ENCODE results near the gene YY1.
"Not testable (repeated sequence)": the region's sequence is repeated elsewhere in the genome, so short reads cannot be mapped to it uniquely, and the experiment has no call there.

The YY1 gene

GRCh38 chr14:100238419-100239210, at the start of gene YY1:
Gene YY1, plus strand, starts transcription at chr14:100239144. Its CDS starts 101 bp downstream, at chr14:100239245.
- DNase-seq (ENCODE audit: low spot score) = peak; percentile 99

GRCh38 chr14:100190126-100190525, 48.8 kb upstream of the YY1 start:
- no peak for DNase-seq (ENCODE audit: low spot score)

DNA sequence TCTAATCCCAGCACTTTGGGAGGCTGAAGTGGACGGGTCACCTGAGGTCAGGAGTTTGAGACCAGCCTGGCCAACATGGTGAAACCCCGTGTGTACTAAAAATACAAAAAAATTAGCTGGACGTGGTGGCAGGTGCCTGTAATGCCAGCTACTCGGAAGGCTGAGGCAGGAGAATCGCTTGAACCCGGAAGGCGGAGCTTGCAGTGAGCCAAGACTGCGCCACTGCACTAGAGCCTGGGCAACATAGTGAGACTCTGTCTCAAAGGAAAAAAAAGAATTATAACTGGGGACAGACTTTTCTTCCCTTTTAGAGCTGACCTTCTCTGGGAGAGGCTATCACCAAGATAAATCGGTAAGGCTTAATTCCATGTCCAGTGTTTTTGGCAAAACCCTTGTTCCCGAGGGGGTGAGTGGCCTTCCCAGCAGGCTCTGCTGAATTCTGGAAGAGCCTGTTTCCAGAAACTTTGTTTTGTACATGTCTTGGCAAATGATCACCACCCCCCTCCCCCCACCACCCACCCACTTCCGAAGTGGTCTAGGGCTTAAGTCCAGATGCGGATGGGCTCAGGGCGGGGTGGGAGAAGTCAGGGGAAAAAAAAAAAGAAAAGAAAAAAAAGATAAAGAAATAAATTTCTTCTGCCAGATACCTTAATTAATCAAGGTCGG, 47.2 kb upstream of the YY1 start:
- no peak for DNase-seq (ENCODE audit: low spot score)

DNA sequence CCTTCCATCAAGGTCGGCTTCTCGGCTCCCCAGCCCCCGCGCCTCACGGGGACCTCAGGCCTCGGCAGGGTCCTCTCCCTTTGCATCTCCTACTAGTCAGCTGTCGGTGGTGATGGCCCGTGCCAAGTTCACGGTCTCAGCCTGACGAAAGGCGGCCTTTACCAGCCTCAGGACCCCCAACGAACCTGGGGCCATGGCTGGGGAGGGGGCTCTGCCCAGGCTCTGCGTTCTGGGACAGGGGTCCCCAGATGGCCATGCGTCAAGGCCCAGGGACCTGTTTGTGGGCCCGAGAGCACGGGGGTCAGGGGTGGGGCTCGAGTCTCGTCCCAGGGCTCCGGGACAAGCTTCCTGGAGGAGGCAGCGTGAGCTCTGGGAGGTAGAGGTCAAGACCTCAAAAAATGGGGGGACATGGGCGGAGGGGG, 46.7 kb upstream of the YY1 start:
- no peak for DNase-seq (ENCODE audit: low spot score)

- DNase-seq (ENCODE audit: low spot score) = peak; percentile 99
Observed at GRCh38 chr14:100192672-100193416, 46.1 kb upstream of the YY1 start.

GRCh38 chr14:100193417-100194357, 45.3 kb upstream of the YY1 start:
- DNase-seq (ENCODE audit: low spot score) = no peak

- DNase-seq (ENCODE audit: low spot score) = no peak
Observed at GRCh38 chr14:100199240-100199860, 39.6 kb upstream of the YY1 start.

DNA sequence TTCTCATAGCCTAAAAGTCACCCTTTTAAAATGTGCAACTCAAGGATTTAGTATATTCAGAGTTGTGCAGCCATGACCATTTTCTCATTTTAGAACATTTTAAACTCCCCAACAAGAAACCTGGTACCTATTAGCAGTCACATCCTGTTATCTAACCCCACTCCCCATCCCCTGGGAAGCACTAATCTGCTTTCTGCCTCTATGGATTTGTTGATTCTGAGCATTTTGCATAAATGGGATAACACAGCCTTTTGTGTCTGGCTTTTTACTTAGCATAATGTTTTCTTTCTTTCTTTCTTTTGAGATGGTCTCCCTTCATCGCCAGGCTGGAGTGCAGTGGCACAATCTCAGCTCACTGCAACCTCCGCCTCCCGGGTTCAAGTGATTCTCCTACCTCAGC, 38.6 kb upstream of the YY1 start:
- no peak for DNase-seq (ENCODE audit: low spot score)

DNA sequence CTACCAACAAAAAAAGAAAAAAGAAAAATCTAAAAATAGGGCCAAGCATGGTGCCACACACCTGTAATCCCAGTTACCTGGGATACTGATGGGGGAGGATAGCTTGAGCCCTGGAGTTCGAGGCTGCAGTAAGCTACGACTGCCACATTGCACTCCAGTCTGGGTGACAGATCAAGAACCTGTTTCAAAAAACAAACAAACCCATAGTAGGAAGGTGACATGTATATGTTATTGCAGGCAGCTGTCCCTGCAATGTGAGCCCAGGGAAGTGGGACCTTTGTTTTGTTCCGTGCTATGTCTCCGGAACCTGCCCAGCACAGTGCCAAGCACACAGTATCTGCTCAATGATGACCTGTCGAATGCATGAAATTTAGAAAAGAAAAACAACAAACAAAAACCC, 37.2 kb upstream of the YY1 start:
- DNase-seq (ENCODE audit: low spot score) = no peak

DNA sequence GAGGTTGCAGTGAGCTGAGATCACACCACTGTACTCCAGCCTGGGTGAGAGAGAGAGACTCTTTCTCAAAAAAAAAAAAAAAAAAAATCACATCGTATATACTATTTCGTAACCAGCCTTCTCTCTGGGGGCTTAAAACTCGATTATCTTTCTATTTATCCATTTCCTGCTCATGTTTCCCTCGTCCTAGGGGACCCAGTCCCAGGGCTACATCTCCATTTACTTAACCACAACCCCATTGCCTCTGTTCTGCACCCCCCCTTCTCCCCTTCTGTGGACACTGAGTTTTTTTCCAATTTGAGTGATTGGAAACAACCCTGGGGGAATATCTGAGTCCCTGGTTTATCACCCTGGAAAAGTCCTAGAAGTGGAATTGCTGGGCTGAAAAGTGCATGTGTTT, 36.2 kb upstream of the YY1 start:
- DNase-seq (ENCODE audit: low spot score) = no peak

DNA sequence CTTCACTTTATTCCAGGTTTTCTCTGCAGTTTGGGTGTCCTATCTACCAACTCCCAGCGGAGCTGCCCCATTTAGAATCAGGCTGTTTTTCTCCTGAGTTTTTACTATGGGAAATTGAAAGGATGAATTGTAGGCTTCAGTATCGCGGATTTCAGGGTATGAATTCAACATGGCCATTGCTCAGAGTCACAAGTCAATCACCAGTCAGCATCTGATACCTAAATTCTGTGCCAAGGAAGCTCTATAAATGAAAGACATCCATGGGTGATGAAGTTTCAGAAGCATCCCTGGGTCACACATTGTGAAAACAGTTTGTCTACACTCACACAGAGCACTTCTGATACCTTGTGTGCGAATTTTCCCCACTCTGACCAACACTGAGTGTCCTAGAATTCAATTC, 35.8 kb upstream of the YY1 start:
- DNase-seq (ENCODE audit: low spot score) = no peak

DNA sequence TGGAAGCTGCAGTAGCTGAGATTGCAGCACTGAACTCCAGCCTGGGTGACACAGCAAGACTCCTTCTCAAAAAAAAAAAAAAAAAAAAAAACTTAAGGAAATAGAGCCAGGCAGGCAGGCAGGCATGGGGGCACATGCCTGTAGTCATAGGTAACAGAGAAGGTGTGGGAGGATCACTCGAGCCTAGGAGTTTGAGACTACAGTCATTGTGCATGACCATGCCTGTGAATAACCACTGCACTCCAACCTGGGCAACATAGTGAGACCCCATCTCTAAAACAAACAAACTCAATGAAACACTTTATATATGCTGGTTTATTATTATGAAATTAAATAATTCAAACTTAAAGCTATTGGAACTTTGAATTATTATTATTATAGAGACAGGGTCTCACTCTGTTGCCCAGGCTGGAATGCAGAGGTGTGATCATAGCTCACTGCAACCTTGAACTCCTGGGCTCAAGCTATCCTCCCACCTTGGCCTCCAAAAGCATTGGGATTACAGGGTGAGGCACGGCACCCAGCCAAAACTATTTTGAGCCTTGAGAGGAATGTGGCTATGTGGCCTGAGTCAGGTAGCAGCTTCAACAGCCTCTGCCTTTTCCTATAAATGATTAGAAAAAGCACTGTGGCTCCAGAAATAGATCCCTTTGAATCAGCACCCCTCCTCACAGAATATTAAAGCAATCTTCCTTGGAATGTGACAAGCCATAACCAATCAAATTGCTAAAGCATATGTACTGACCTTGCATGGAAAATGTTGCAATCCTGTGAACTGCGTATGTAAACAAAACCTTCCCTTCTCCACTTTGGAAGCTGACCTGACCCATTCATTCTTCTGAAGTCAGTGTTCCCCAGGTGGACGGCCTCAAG, 34.7 kb upstream of the YY1 start:
- DNase-seq (ENCODE audit: low spot score) = no peak

GRCh38 chr14:100204835-100205167, 34.1 kb upstream of the YY1 start:
- DNase-seq (ENCODE audit: low spot score) = not testable (repeated sequence)

DNA sequence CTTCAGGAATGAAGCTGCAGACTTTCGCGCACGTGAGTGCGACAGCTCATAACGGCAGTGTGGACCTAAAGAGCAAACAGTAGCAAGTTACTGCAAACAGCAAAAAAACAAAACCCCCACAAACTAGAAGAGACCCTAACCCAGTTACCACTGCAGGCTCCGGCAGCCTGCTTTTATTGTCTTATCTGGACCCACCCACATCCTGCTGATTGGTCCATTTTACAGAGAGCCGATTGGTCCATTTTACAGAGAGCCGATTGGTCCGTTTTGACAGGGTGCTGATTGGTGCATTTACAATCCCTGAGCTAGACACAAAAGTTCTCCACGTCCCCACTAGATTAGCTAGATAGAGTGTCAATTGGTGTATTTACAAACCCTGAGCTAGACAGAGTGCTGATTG, 31.4 kb upstream of the YY1 start:
- DNase-seq (ENCODE audit: low spot score) = not testable (repeated sequence)

DNA sequence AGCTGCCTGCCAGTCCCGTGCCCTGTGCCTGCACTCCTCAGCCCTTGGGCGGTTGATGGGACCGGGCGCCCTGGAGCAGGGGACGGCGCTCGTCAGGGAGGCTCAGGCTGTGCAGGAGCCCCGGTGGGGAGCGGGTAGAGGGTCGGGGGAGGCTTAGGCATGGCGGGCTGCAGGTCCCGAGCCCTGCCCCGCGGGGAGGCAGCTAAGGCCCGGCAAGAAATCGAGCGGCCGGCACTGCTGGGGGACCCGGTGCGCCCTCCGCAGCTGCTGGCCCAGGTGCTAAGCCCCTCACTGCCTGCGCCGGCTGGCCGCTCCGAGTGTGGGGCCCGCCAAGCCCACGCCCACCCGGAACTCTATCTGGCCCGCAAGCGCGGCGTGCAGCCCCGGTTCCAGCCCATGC, 30.8 kb upstream of the YY1 start:
- not testable (repeated sequence) for DNase-seq (ENCODE audit: low spot score)

GRCh38 chr14:100211366-100211765, 27.6 kb upstream of the YY1 start:
- no peak for DNase-seq (ENCODE audit: low spot score)

DNA sequence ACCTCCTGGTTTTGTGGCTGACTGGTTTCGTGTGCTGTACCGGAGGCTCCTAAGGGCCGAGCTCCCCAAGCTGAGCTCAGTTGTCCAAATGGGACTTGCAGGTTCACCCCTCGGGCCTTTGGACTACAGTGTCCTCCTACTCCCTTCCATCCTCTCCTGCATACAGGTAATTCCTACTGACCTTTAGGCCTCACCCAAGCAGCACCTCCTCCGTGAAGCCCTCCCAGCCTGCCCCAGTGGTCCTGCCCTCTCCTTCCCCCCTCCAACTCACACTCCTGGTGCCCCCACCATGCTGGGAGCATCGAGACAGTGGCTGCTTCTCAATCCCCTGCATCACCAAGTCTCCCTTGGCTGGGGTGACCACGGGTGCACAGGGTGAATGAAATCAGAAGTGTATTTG, 27.1 kb upstream of the YY1 start:
- DNase-seq (ENCODE audit: low spot score) = no peak

DNA sequence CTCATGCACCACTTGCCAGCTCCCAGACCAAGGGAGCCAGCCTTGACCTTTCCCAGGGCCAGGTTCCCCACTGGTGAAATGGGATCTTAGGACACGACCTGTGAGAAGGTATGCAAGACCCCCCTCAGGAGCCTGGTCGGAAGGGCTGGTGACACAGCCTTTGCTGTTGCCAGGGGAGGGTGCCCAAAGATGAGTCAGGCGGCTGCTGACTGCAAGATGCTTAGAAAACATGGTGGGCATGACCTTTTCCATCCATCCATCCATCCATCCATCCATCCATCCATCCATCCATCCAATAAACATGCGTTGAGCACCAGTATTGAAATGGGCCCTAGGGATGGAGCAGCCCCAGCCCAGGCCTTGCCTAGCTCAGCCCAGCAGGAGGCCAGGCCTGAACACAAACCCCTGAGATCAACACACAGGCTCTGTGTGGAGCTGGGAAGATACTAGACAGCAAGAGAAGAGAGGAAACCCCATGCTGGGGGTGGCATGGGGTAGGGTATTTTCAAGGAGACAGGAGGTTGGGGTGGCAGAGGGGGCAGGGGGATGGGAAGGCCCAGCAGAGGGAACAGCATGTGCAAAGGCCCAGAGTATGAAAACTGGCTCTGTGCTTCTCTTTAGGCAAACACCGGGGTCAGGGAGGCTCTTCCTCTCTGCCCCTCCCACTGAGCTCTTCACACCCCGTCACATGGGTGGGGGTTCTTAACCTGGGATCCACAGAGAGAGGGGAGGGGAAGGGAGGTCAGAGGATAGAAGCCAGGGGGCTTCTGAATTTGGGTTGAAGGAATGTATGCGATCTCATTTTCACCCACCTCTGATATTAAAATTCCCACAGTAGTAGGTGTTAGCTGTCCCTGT, 26.2 kb upstream of the YY1 start:
- DNase-seq (ENCODE audit: low spot score) = no peak

- no peak for DNase-seq (ENCODE audit: low spot score)
Observed at GRCh38 chr14:100213587-100213955, 25.4 kb upstream of the YY1 start.
